ENCODE results near the gene DCTN1.
"Not testable (repeated sequence)": the region's sequence is repeated elsewhere in the genome, so short reads cannot be mapped to it uniquely, and the experiment has no call there.

DCTN1 gene

GRCh38 chr2:74368499-74368898 lies 11.6 kb downstream of the DCTN1 start:
- no peak for DNase-seq

- DNase-seq, result no peak
Observed at GRCh38 chr2:74367789-74368188, 12.3 kb downstream of the DCTN1 start.

- no peak for DNase-seq
Observed at GRCh38 chr2:74366036-74366435, 14.1 kb downstream of the DCTN1 start.

- DNase-seq, result no peak
Observed at GRCh38 chr2:74364533-74365505, 15.3 kb downstream of the DCTN1 start.

- no peak for DNase-seq
Observed at GRCh38 chr2:74361327-74361726, 18.8 kb downstream of the DCTN1 start.

- DNase-seq, result no peak
Observed at GRCh38 chr2:74357627-74358026, 22.5 kb downstream of the DCTN1 start.

- no peak for DNase-seq
Observed at GRCh38 chr2:74349889-74350288, 30.2 kb downstream of the DCTN1 start.

GRCh38 chr2:74347742-74348141 lies 32.4 kb downstream of the DCTN1 start:
- no peak for DNase-seq

- DNase-seq, result no peak
Observed at GRCh38 chr2:74347303-74347702, 32.8 kb downstream of the DCTN1 start.

- DNase-seq, result no peak
Observed at GRCh38 chr2:74345272-74345943, 34.7 kb downstream of the DCTN1 start.

- no peak for DNase-seq
Observed at GRCh38 chr2:74343316-74343715, 36.8 kb downstream of the DCTN1 start, which contains the start of gene SLC4A5. SLC4A5 (minus strand) TSS chr2:74343416; CDS start chr2:74315023, 28,393 bp downstream.

- not testable (repeated sequence) for DNase-seq
Observed at GRCh38 chr2:74336227-74336626, 43.9 kb downstream of the DCTN1 start.

GRCh38 chr2:74334931-74335333 lies 45.2 kb downstream of the DCTN1 start:
- peak; percentile 67 for DNase-seq

GRCh38 chr2:74333896-74334586 lies 46.1 kb downstream of the DCTN1 start:
- DNase-seq, result no peak

GRCh38 chr2:74333175-74333574 lies 46.9 kb downstream of the DCTN1 start:
- DNase-seq, result no peak

- no peak for DNase-seq
Observed at GRCh38 chr2:74332550-74333174, 47.4 kb downstream of the DCTN1 start.

GRCh38 chr2:74328573-74328972 lies 51.5 kb downstream of the DCTN1 start:
- no peak for DNase-seq

- no peak for DNase-seq
Observed at GRCh38 chr2:74328074-74328473, 52.0 kb downstream of the DCTN1 start.

GRCh38 chr2:74327627-74328026 lies 52.5 kb downstream of the DCTN1 start:
- no peak for DNase-seq

GRCh38 chr2:74327199-74327598 lies 52.9 kb downstream of the DCTN1 start:
- no peak for DNase-seq

GRCh38 chr2:74325815-74326214 lies 54.3 kb downstream of the DCTN1 start:
- DNase-seq, result no peak

GRCh38 chr2:74321737-74322136 lies 58.4 kb downstream of the DCTN1 start:
- no peak for DNase-seq

GRCh38 chr2:74317701-74318100 lies 62.4 kb downstream of the DCTN1 start:
- DNase-seq, result no peak

Measured in effector CD8-positive, alpha-beta T cell (primary cell).